ENCODE data around the gene ZBTB40. TPM values are rescaled to one million over a fixed set of nuclear protein-coding genes. Genes with fewer than 3 reads are reported as not detected.

The ZBTB40 gene
- total and polyA plus RNA-seq, 9 of the 15 experiments (the other 6 are each of a cell fraction or from before 2014, with no cell fraction given) = 2.6 to 26.0 (median 18.8) TPM

- no peaks in the 10 kb centered on the region for H3K79me2 ChIP-seq (ENCODE audit: control insufficient read depth, insufficient read depth, low read length)
- DNase-seq (ENCODE audit: extremely low read depth in 1 of 4, low spot score in 3 of 4) (no peak), FAIRE-seq (no peak), ATAC-seq (no peak)
- 66% methylated on average over 6 of the region's 6 CpGs for WGBS (ENCODE audit: insufficient coverage, low coverage, missing lambda C conversion rate)
- no peak overlapping the region for H2AFZ ChIP-seq (ENCODE audit: low read depth, low read length)
- ChIA-PET POLR2A (interaction anchor here (0.8 to 1.0 kb wide), 2 partner anchors 9 to 20 kb away, joined by 4 read pairs; no protein-coding TSS in a partner anchor), CTCF (ENCODE audit: low intra/inter-chr PET ratio) (no interaction called here)
- no peak overlapping the region for H3K4me2 ChIP-seq (ENCODE audit: insufficient read depth, low read length)
- no peaks in the 10 kb centered on the region for H3K9me3 ChIP-seq (replicated peaks; ENCODE audit: control insufficient read depth, insufficient read depth, low read depth, low read length)
- H3K27ac ChIP-seq (ENCODE audit: extremely low read depth, low read depth, low read length) = no peak overlapping the region
- BruUV-seq (replicated peaks) = no TSS peak
- no peak overlapping the region for H3K9ac ChIP-seq (ENCODE audit: insufficient read depth in 1 of 2, low read depth in 2 of 2, low read length in 2 of 2)
- no peaks in the 10 kb centered on the region for H3K9me1 ChIP-seq (ENCODE audit: control insufficient read depth, insufficient read depth, low read length)
- no peaks in the 10 kb centered on the region for H3K4me1 ChIP-seq (replicated peaks in 1 of 2; ENCODE audit: control insufficient read depth in 2 of 2, insufficient read depth in 2 of 2, low read length in 2 of 2)
- no peak overlapping the region for H3K4me3 ChIP-seq
- no peaks in the 10 kb centered on the region for H3K27me3 ChIP-seq (ENCODE audit: control insufficient read depth in 2 of 2, insufficient read depth in 2 of 2, low read length in 2 of 2)
- H4K20me1 ChIP-seq (replicated peaks; ENCODE audit: control insufficient read depth, insufficient read depth, low read length) = no peaks in the 10 kb centered on the region
- TF ChIP-seq TCFL5 (CRISPR knock-in tag; conservative IDR thresholded peaks at IDR 0.05) = no peak
- no peak for TF ChIP-seq L3MBTL2 (IDR thresholded peaks at IDR 0.05)
- TF ChIP-seq HMGXB4 (CRISPR knock-in tag; IDR thresholded peaks at IDR 0.05) = no peak
- TF ChIP-seq FOXJ3 (CRISPR knock-in tag; IDR thresholded peaks at IDR 0.05) = no peak
- TF ChIP-seq SMAD2 (IDR thresholded peaks at IDR 0.05; ENCODE audit: low read depth, low read length) = no peak
- no peak for TF ChIP-seq ARID4B (CRISPR knock-in tag; IDR thresholded peaks at IDR 0.05)
- no peak for TF ChIP-seq ZMIZ1 (IDR thresholded peaks at IDR 0.05; ENCODE audit: low read depth in 2 of 2, low read length in 2 of 2)
- no peak for TF ChIP-seq ZBTB9 (CRISPR knock-in tag; IDR thresholded peaks at IDR 0.05)
- TF ChIP-seq SREBF1 (IDR thresholded peaks at IDR 0.05; ENCODE audit: borderline replicate concordance, low read depth, low read length) = no peak
- peaks cover 44% of the 10 kb centered on the region for H3K36me3 ChIP-seq (ENCODE audit: control insufficient read depth, insufficient read depth, low read length)
- intact Hi-C loops (cut with micrococcal nuclease) (no loop called here), in situ Hi-C loops (cut with MboI) (no loop called here)
Measured at GRCh38 chr1:22494943-22495579, 43.4 kb downstream of the ZBTB40 start.

Measured in K562 (cell line).